ENCODE results near the gene UBE2O.
"Not testable (repeated sequence)": the region's sequence is repeated elsewhere in the genome, so short reads cannot be mapped to it uniquely, and the experiment has no call there.

The UBE2O gene

GRCh38 chr17:76366247-76366646 lies 86.7 kb downstream of the UBE2O start:
- H3K4me3 ChIP-seq (replicated peaks in 1 of 2; ENCODE audit: low read depth in 2 of 2, low read length in 2 of 2), result no peak overlapping the region
- TF ChIP-seq, protein P1, sequence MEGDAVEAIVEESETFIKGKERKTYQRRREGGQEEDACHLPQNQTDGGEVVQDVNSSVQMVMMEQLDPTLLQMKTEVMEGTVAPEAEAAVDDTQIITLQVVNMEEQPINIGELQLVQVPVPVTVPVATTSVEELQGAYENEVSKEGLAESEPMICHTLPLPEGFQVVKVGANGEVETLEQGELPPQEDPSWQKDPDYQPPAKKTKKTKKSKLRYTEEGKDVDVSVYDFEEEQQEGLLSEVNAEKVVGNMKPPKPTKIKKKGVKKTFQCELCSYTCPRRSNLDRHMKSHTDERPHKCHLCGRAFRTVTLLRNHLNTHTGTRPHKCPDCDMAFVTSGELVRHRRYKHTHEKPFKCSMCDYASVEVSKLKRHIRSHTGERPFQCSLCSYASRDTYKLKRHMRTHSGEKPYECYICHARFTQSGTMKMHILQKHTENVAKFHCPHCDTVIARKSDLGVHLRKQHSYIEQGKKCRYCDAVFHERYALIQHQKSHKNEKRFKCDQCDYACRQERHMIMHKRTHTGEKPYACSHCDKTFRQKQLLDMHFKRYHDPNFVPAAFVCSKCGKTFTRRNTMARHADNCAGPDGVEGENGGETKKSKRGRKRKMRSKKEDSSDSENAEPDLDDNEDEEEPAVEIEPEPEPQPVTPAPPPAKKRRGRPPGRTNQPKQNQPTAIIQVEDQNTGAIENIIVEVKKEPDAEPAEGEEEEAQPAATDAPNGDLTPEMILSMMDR (IDR thresholded peaks at IDR 0.05; ENCODE audit: low read depth, low read length), result no peak
- DNase-seq (ENCODE audit: low read depth in 2 of 2), result no peak

DNA sequence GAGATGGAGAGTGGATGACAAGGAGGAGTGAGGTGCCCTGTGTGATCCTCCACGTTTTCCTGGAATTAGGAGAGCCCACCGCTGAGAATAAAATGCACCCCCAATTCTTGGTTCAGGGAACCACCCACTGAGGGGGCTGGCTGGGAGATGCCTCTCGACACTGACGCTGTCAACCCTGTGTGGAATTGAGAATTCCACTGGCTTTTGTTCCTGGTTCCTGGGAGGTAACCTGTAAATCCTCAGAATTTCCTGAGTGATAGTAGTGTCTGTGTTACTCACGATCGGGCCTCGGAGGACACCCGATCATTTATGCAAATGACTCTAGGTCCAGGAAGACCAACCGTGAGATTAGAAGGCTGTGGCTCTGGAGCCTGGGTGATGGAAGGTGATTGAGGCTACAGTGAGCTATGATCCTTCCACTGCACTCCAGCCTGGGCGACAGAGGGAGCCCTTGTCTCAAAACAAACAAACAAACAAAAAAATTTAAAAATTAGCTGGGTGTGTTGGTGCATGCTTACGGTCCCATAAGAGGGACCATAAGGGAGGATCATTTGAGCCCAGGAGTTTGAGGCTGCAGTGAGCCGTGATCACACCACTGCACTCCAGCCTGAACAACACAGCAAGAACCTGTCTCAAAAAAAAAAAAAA lies 87.6 kb downstream of the UBE2O start:
- DNase-seq (ENCODE audit: low read depth in 2 of 2), result peak; percentile 39 to 70
- no peak overlapping the region for H3K4me3 ChIP-seq (replicated peaks in 1 of 2; ENCODE audit: low read depth in 2 of 2, low read length in 2 of 2)
- TF ChIP-seq, protein P1 (IDR thresholded peaks at IDR 0.05; ENCODE audit: low read depth, low read length), result peak; percentile 74

- no peak for DNase-seq (ENCODE audit: low read depth in 2 of 2)
- TF ChIP-seq, protein P1 (IDR thresholded peaks at IDR 0.05; ENCODE audit: low read depth, low read length), result no peak
- H3K4me3 ChIP-seq (replicated peaks in 1 of 2; ENCODE audit: low read depth in 2 of 2, low read length in 2 of 2), result no peak overlapping the region
Measured at GRCh38 chr17:76363107-76363842, 89.7 kb downstream of the UBE2O start.

DNA sequence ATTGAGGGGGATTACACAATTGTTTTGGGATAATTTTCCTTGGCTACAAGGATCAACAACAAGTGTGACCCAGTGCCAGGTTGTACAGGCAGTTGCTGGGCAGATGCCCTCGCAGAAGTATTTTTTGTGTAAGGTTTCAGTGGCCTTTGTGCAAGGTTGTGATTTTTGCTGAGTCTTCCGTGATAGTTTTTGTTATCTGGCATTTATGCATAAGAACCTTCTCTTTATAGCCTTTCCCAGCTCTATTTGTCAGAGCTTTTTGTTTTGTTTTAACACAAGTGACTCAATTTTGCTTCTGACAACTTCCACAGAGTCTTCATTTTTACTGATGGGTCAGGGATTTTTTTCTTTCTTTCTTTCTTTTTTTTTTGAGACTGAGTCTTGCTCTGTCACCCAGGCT lies 92.5 kb downstream of the UBE2O start:
- no peak overlapping the region for H3K4me3 ChIP-seq (replicated peaks in 1 of 2; ENCODE audit: low read depth in 2 of 2, low read length in 2 of 2)
- TF ChIP-seq, protein P1 (IDR thresholded peaks at IDR 0.05; ENCODE audit: low read depth, low read length), result no peak
- no peak for DNase-seq (ENCODE audit: low read depth in 2 of 2)

GRCh38 chr17:76359776-76360175 lies 93.2 kb downstream of the UBE2O start:
- DNase-seq (ENCODE audit: low read depth in 2 of 2); H3K4me3 ChIP-seq (replicated peaks in 1 of 2; ENCODE audit: low read depth in 2 of 2, low read length in 2 of 2): not testable (repeated sequence)

GRCh38 chr17:76359375-76359774 lies 93.6 kb downstream of the UBE2O start:
- no peak overlapping the region for H3K4me3 ChIP-seq (replicated peaks in 1 of 2; ENCODE audit: low read depth in 2 of 2, low read length in 2 of 2)
- TF ChIP-seq, protein P1 (IDR thresholded peaks at IDR 0.05; ENCODE audit: low read depth, low read length), result no peak

GRCh38 chr17:76357597-76358158 lies 95.3 kb downstream of the UBE2O start:
- TF ChIP-seq, protein P1 (IDR thresholded peaks at IDR 0.05; ENCODE audit: low read depth, low read length), result no peak
- no peak overlapping the region for H3K4me3 ChIP-seq (replicated peaks in 1 of 2; ENCODE audit: low read depth in 2 of 2, low read length in 2 of 2)
- no peak for DNase-seq (ENCODE audit: low read depth in 2 of 2)

More at GRCh38 chr17:76359375-76359774, 93.6 kb downstream of the UBE2O start:
- no peak for DNase-seq (ENCODE audit: low read depth in 2 of 2)
